GM12878 (cell line): ENCODE measurements around the gene SCLY. TPM values are rescaled to one million over a fixed set of nuclear protein-coding genes. Genes with fewer than 3 reads are reported as not detected.

Experiments
- ATAC-seq: fragments of 200-7000 bp; cut with Tn5 transposase; 3 replicates; pipeline ENCODE4 v1.9.1; 2020; ENCODE audit warnings: mild to moderate bottlenecking, moderate library complexity
- BruUV-seq: library from RNA; stranded (reverse); fragments of 400-500 nt; replicated peaks from 2 replicates; lab custom pipeline; 2021; lab: Mats Ljungman, UMichigan
- CTCF ChIA-PET: fragments of 300-600 bp; sonication (Branson Sonifier 250); formaldehyde crosslinking; extraction: SDS; loops from one replicate; lab custom pipeline; 2021; ENCODE audit warnings: inconsistent platforms; lab: Yijun Ruan, JAX
- POLR2A ChIA-PET: fragments of 350-600 bp; formaldehyde crosslinking; extraction: SDS; loops from one replicate; lab custom pipeline; 2021; ENCODE audit warnings: inconsistent platforms; lab: Charles Lee
- RAD21 ChIA-PET: fragments of 300-600 bp; sonication (Branson Sonifier 250); formaldehyde crosslinking; loops from one replicate; lab custom pipeline; 2023; ENCODE audit warnings: antibody characterized with exemption; ENCODE audit not compliant: unreplicated experiment; lab: Charles Lee
- SMC1A ChIA-PET: fragments of 300-600 bp; sonication (Branson Sonifier 250); formaldehyde crosslinking; loops from one replicate; lab custom pipeline; 2023; ENCODE audit not compliant: unreplicated experiment, uncharacterized antibody; lab: Charles Lee
- DNase-seq: peaks from one replicate; pipeline ENCODE4 v3.0.0-alpha.2; 2011; ENCODE audit warnings: low read depth, low spot score
- FAIRE-seq: peaks from 3 replicates; lab custom pipeline; 2011; peaks lifted over from hg19 to GRCh38; lab: Jason Lieb, UNC
- H2AFZ ChIP-seq: 2 replicates; pipeline ENCODE4 v1.6.0; 2011; ENCODE audit warnings: low read depth, low read length, control low read depth; ENCODE audit not compliant: control insufficient read depth
- H3K27ac ChIP-seq: 2 replicates; pipeline ENCODE4 v1.5.1; 2011; ENCODE audit warnings: control low read depth; ENCODE audit not compliant: control insufficient read depth, insufficient read depth
- H3K27me3 ChIP-seq, 2 experiments: replicated peaks in 1 of 2; 2 replicates each; pipeline versions ENCODE4 v1.6.0 to v1.6.1; 2011; ENCODE audit warnings: low read length in 1 of 2; ENCODE audit not compliant: control insufficient read depth in 2 of 2, insufficient read depth in 2 of 2
- H3K36me3 ChIP-seq, 2 experiments: 2 replicates each; pipeline ENCODE4 v1.5.1; 2011; ENCODE audit warnings: low read length in 1 of 2; ENCODE audit not compliant: control insufficient read depth in 2 of 2, insufficient read depth in 2 of 2
- H3K4me1 ChIP-seq: 2 replicates; pipeline ENCODE4 v1.6.1; 2011; ENCODE audit warnings: mild to moderate bottlenecking, low read length, moderate library complexity, mixed read lengths; ENCODE audit not compliant: control insufficient read depth, insufficient read depth
- H3K4me2 ChIP-seq: 2 replicates; pipeline ENCODE4 v1.6.0; 2011; ENCODE audit warnings: control low read depth; ENCODE audit not compliant: control insufficient read depth, insufficient read depth
- H3K4me3 ChIP-seq: fragments of 200-600 bp; sonication (generic); 2 replicates; pipeline ENCODE4 v1.5.1; 2016
- H3K79me2 ChIP-seq: 2 replicates; pipeline ENCODE4 v1.6.0; 2011; ENCODE audit warnings: low read length; ENCODE audit not compliant: control insufficient read depth, insufficient read depth
- H3K9ac ChIP-seq: 2 replicates; pipeline ENCODE4 v1.8.0; 2011; ENCODE audit warnings: low read length, control low read depth, mixed read lengths; ENCODE audit not compliant: control insufficient read depth, insufficient read depth
- H3K9me3 ChIP-seq: replicated peaks from 3 replicates; pipeline ENCODE4 v1.5.1; 2011; ENCODE audit warnings: mild to moderate bottlenecking, low read length; ENCODE audit not compliant: control insufficient read depth, insufficient read depth
- H4K20me1 ChIP-seq: 2 replicates; pipeline ENCODE4 v1.6.0; 2011; ENCODE audit not compliant: control insufficient read depth, insufficient read depth
- BRCA1 ChIP-seq: IDR thresholded peaks from 2 replicates; pipeline ENCODE4 v1.6.1; 2011; ENCODE audit warnings: low read depth, low read length, improper control_type of control experiment
- DPF2 ChIP-seq: fragments of 450-650 bp; IDR thresholded peaks from 2 replicates; pipeline ENCODE4 v1.6.1; 2017; ENCODE audit warnings: mild to moderate bottlenecking
- EP300 ChIP-seq, 2 experiments: fragments of 150-350 bp in 1 of 2; IDR thresholded peaks; 2 replicates each; pipeline ENCODE4 v1.6.1; 2011 to 2012; ENCODE audit warnings: low read depth in 2 of 2, low read length in 2 of 2, borderline replicate concordance in 1 of 2, improper control_type of control experiment in 1 of 2, inconsistent platforms in 1 of 2; ENCODE audit not compliant: control insufficient read depth in 1 of 2
- GATAD2B ChIP-seq: fragments of 450-650 bp; conservative IDR thresholded peaks from 2 replicates; pipeline ENCODE4 v1.6.1; 2017; ENCODE audit warnings: low read depth, mild to moderate bottlenecking, moderate library complexity
- LARP7 ChIP-seq: fragments of 450-650 bp; IDR thresholded peaks from 2 replicates; pipeline ENCODE4 v1.6.1; 2017; ENCODE audit warnings: mild to moderate bottlenecking
- MTA2 ChIP-seq: fragments of 450-650 bp; IDR thresholded peaks from 2 replicates; pipeline ENCODE4 v1.6.1; 2016; ENCODE audit warnings: low read depth, mild to moderate bottlenecking, moderate library complexity
- POLR2AphosphoS5 ChIP-seq: IDR thresholded peaks from 2 replicates; pipeline ENCODE4 v1.6.1; 2011; ENCODE audit warnings: mild to moderate bottlenecking, low read length, inconsistent platforms
- RELB ChIP-seq: fragments of 450-650 bp; IDR thresholded peaks from 2 replicates; pipeline ENCODE4 v1.6.1; 2017; ENCODE audit warnings: low read depth, mild to moderate bottlenecking, moderate library complexity
- RUNX3 ChIP-seq: IDR thresholded peaks from 2 replicates; pipeline ENCODE4 v1.6.1; 2012; ENCODE audit warnings: low read length, inconsistent platforms
- SMARCA5 ChIP-seq: fragments of 450-650 bp; IDR thresholded peaks from 2 replicates; pipeline ENCODE4 v1.6.1; 2017; ENCODE audit warnings: mild to moderate bottlenecking
- SREBF2 ChIP-seq: IDR thresholded peaks from 2 replicates; pipeline ENCODE4 v1.6.1; 2012; ENCODE audit warnings: mild to moderate bottlenecking, low read length
- TCF7 ChIP-seq: IDR thresholded peaks from 2 replicates; pipeline ENCODE4 v1.6.1; 2014; ENCODE audit warnings: antibody characterized with exemption, borderline replicate concordance
- ZSCAN29 ChIP-seq: fragments of 450-650 bp; IDR thresholded peaks from 2 replicates; pipeline ENCODE4 v1.6.1; 2017; ENCODE audit warnings: mild to moderate bottlenecking, moderate library complexity
- WGBS: methylation state at CpG from one replicate; pipeline ENCODE4 v1.1.6; 2016; ENCODE audit warnings: low lambda C conversion rate; ENCODE audit not compliant: insufficient replicate concordance, insufficient coverage; ENCODE audit errors: missing lambda C conversion rate; 5-methylcytosine and 5-hydroxymethylcytosine counted together
- in situ Hi-C: fragments of 300-500 bp; cut with MboI; formaldehyde crosslinking; loops from 9 replicates; pipeline ENCODE4 v1.14.3; 2018; ENCODE audit warnings: mixed read lengths
- intact Hi-C: fragments of 100-400 bp; cut with micrococcal nuclease; formaldehyde crosslinking; loops from one replicate; pipeline ENCODE4 v1.14.2; 2022; ENCODE audit not compliant: unreplicated experiment
- polyA plus RNA-seq, 11 experiments: library from polyadenylated mRNA; depleted of rRNA in 4 of 11; unstranded in 6 of 11; stranded (reverse) in 5 of 11; fragments of >200 nt; fragmentation: Nextera tagmentation in 4 of 11; fragmentation: Illumina TruSeq in 1 of 11; extraction: Ambion mirVana in 4 of 11; extraction: Trizol in 1 of 11; gene quantifications; 1 replicate in 1 of 11; 2 replicates in 10 of 11; pipeline versions ENCODE4 v1.2.1 to v1.2.3, GENCODE V29; 2011 to 2016; ENCODE audit warnings: inconsistent platforms in 2 of 11, missing spikeins in 2 of 11, low read depth in 1 of 11
- total RNA-seq, 4 experiments: library from RNA; depleted of rRNA in 3 of 4; stranded (reverse); fragments of >200 nt in 3 of 4; fragmentation: Illumina TruSeq in 1 of 4; extraction: Trizol in 1 of 4; gene quantifications; 2 replicates each; pipeline versions ENCODE4 v1.2.1 to v1.2.3, GENCODE V29; 2013 to 2021

Gene SCLY
- total and polyA plus RNA-seq, 10 of the 15 experiments (the other 5 are each of a cell fraction or from before 2014, with no cell fraction given) = 3.3 to 49.1 (median 32.3) TPM

GRCh38 chr2:238067939-238068338 lies 7.1 kb downstream of the SCLY start (continued):
- TF ChIP-seq EP300 (IDR thresholded peaks at IDR 0.05; ENCODE audit: borderline replicate concordance in 1 of 2, control insufficient read depth in 1 of 2, low read depth in 2 of 2, low read length in 2 of 2) (no peak), POLR2AphosphoS5 (no peak)

GRCh38 chr2:238069021-238069709 lies 8.4 kb downstream of the SCLY start:
- WGBS = 78% methylated on average over 10 of the region's 10 CpGs
- ATAC-seq (peak; percentile 59), DNase-seq (no peak), FAIRE-seq (no peak)
- no peaks in the 10 kb centered on the region for H4K20me1 ChIP-seq
- peaks cover 3% of the 10 kb centered on the region; the same call in 2 of the 3 replicates for H3K9me3 ChIP-seq
- no peaks in the 10 kb centered on the region for H3K27me3 ChIP-seq
- peaks cover 10% of the 10 kb centered on the region for H3K4me1 ChIP-seq
- H3K79me2 ChIP-seq = peaks cover 2% of the 10 kb centered on the region
- intact Hi-C loops = loop anchor here (10.0 kb wide), 1 partner anchor 374 kb away; no protein-coding TSS in a partner anchor
- TF ChIP-seq RELB = peak; percentile 42; the same call in 1 of the 2 replicates
- peak; percentile 34; the same call in 1 of the 2 replicates for TF ChIP-seq DPF2
- no peak for TF ChIP-seq ZSCAN29
- peak; percentile 44; the same call in 1 of the 2 replicates for TF ChIP-seq MTA2
- no peak for TF ChIP-seq SREBF2
- 0 out of 2 replicates have a peak, but pooled peaks have one; percentile 25 for TF ChIP-seq LARP7
- peak; percentile 91 for TF ChIP-seq TCF7
- no peak for TF ChIP-seq BRCA1
- peak; percentile 82; the same call in 1 of the 2 replicates for TF ChIP-seq SMARCA5
- TF ChIP-seq RUNX3 = peak; percentile 69
- peak; percentile 27; the same call in 1 of the 2 replicates for TF ChIP-seq GATAD2B
- ChIA-PET RAD21 (interaction anchor here (1.2 to 1.3 kb wide), 2 partner anchors 9 to 39 kb away, joined by 6 to 7 read pairs; partner anchors contain the start of gene SCLY), CTCF (interaction anchor here (0.6 to 1.2 kb wide), 2 partner anchors 101 to 1695 kb away, joined by 3 to 5 read pairs; no protein-coding TSS in a partner anchor), POLR2A (interaction anchor here (0.6 to 1.7 kb wide), 3 partner anchors 7 to 239 kb away, joined by 3 to 6 read pairs (median 3); no protein-coding TSS in a partner anchor), SMC1A (interaction anchor here (0.7 to 2.3 kb wide), 4 partner anchors 12 to 137 kb away, joined by 3 to 8 read pairs (median 4); no protein-coding TSS in a partner anchor)
- TSS peak; percentile 8 for BruUV-seq
- no peak overlapping the region for H3K4me3 ChIP-seq
- H3K36me3 ChIP-seq = peaks cover 9 to 26% of the 10 kb centered on the region in 2 experiments; a peak in 3 of 4 replicates
- peak overlapping the region; percentile 27; the same call in 1 of the 2 replicates for H3K27ac ChIP-seq
- in situ Hi-C loops = no loop called here
- H2AFZ ChIP-seq = no peak overlapping the region
- H3K4me2 ChIP-seq = peak overlapping the region; percentile 34; the same call in 1 of the 2 replicates
- H3K9ac ChIP-seq = no peak overlapping the region
